Nephron (organoid): ENCODE results near the gene OR10A6.

Source experiments
- H3K27ac Mint-ChIP-seq, 3 experiments: 2 replicates each; pipeline ENCODE4 v1.8.0; 2020; ENCODE audit warnings: mixed read lengths in 3 of 3, mild to moderate bottlenecking in 2 of 3, moderate library complexity in 1 of 3
- H3K27me3 Mint-ChIP-seq: 2 replicates; pipeline ENCODE4 v1.8.0; 2021; ENCODE audit warnings: low read depth, mild to moderate bottlenecking, moderate library complexity, mixed read lengths
- H3K36me3 Mint-ChIP-seq: 2 replicates; pipeline ENCODE4 v1.8.0; 2020; ENCODE audit warnings: low read depth, mixed read lengths
- H3K4me1 Mint-ChIP-seq: 2 replicates; pipeline ENCODE4 v1.8.0; 2020; ENCODE audit warnings: mixed read lengths
- H3K4me3 Mint-ChIP-seq, 3 experiments: 2 replicates each; pipeline ENCODE4 v1.8.0; 2020; ENCODE audit warnings: mild to moderate bottlenecking in 3 of 3, mixed read lengths in 3 of 3, moderate library complexity in 2 of 3
- H3K9me3 Mint-ChIP-seq: 2 replicates; pipeline ENCODE4 v1.8.0; 2020; ENCODE audit warnings: mixed read lengths
- CTCF ChIP-seq, 3 experiments: fragments of 200-600 bp; sonication (generic); IDR thresholded peaks; one replicate each; pipeline ENCODE4 v1.5.0; 2021; ENCODE audit warnings: antibody characterized with exemption in 3 of 3; ENCODE audit not compliant: unreplicated experiment in 3 of 3

The OR10A6 gene, protein sequence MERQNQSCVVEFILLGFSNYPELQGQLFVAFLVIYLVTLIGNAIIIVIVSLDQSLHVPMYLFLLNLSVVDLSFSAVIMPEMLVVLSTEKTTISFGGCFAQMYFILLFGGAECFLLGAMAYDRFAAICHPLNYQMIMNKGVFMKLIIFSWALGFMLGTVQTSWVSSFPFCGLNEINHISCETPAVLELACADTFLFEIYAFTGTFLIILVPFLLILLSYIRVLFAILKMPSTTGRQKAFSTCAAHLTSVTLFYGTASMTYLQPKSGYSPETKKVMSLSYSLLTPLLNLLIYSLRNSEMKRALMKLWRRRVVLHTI

GRCh38 chr11:7931168-7931567 is at the start of gene OR10A6:
Gene OR10A6, minus strand, starts transcription at chr11:7931268. Its CDS starts 2,606 bp downstream, at chr11:7928662.
- no peak within 1 kb of the TSS for H3K27ac Mint-ChIP-seq
- no peaks in the 10 kb centered on the region for H3K4me1 Mint-ChIP-seq
- no peak for TF ChIP-seq CTCF (IDR thresholded peaks at IDR 0.05; ENCODE audit: unreplicated experiment in 3 of 3)
- no peaks in the 10 kb centered on the region for H3K9me3 Mint-ChIP-seq
- H3K27me3 Mint-ChIP-seq = peaks cover 3% of the 10 kb centered on the region
- no peak within 1 kb of the TSS for H3K4me3 Mint-ChIP-seq
- no peaks in the 10 kb centered on the region for H3K36me3 Mint-ChIP-seq

DNA sequence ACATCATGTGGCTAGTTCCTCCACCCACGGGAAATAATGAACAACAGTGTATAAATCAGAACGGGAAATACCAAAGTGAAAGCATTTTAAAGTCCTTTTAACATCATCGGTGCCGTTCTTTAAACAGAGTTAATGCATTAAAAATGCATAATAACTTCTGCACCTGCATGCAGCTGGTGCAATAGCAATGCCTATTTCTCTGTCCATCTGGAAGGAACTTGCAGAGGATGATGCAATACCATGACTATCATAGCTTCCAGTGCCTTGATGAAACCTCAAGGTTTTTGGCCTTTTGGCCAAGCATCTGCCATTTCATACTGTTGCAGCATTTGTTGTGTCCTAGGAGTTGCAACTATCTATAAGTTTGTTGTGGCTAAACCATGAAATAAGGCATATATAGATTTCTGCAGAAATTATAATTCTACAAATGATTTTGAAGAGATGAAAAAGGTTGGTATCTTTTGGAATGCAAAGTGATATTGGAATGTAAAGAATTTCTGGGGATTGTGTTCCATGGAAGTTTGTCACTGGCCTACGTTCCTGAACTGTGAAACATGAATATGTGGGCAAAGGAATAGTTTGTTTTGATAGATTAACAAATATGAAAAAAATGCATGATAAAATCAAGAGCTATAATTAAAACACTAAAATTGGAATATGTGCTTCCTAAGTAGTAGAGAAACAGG is 46.3 kb upstream of the OR10A6 start:
- no peaks in the 10 kb centered on the region for H3K9me3 Mint-ChIP-seq
- H3K27ac Mint-ChIP-seq = no peak overlapping the region
- H3K36me3 Mint-ChIP-seq = no peaks in the 10 kb centered on the region
- TF ChIP-seq CTCF (IDR thresholded peaks at IDR 0.05; ENCODE audit: unreplicated experiment in 3 of 3) = no peak
- H3K27me3 Mint-ChIP-seq = no peaks in the 10 kb centered on the region
- H3K4me3 Mint-ChIP-seq = no peak overlapping the region
- H3K4me1 Mint-ChIP-seq = no peaks in the 10 kb centered on the region

GRCh38 chr11:7974668-7975067 is 43.6 kb upstream of the OR10A6 start:
- Mint-ChIP-seq H3K9me3 (no peaks in the 10 kb centered on the region), H3K27ac (no peak overlapping the region), H3K4me3 (no peak overlapping the region), H3K4me1 (no peaks in the 10 kb centered on the region), H3K27me3 (no peaks in the 10 kb centered on the region), H3K36me3 (no peaks in the 10 kb centered on the region)
- TF ChIP-seq CTCF (IDR thresholded peaks at IDR 0.05; ENCODE audit: unreplicated experiment in 3 of 3) = no peak

DNA sequence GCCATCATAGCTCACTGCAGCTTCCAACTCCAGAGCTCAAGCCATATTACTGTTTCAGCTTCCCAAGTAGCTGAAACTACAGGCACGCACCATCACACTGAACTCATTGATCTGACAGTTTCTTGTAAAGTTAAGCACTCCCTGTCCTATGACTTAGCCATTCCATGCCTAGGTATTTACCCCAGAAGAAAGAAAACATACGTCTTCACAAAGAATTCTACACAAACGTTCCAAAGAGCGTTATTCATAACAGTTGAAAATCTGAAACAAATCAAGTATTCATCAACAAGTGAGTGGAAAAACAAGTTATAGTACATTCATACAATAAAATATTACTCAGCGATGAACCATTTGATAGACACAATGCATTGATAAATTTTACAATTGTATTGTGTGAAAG is 41.9 kb upstream of the OR10A6 start:
- Mint-ChIP-seq H3K4me1 (no peaks in the 10 kb centered on the region), H3K9me3 (no peaks in the 10 kb centered on the region), H3K27ac (no peak overlapping the region), H3K36me3 (no peaks in the 10 kb centered on the region), H3K4me3 (no peak overlapping the region), H3K27me3 (no peaks in the 10 kb centered on the region)
- no peak for TF ChIP-seq CTCF (IDR thresholded peaks at IDR 0.05; ENCODE audit: unreplicated experiment in 3 of 3)

DNA sequence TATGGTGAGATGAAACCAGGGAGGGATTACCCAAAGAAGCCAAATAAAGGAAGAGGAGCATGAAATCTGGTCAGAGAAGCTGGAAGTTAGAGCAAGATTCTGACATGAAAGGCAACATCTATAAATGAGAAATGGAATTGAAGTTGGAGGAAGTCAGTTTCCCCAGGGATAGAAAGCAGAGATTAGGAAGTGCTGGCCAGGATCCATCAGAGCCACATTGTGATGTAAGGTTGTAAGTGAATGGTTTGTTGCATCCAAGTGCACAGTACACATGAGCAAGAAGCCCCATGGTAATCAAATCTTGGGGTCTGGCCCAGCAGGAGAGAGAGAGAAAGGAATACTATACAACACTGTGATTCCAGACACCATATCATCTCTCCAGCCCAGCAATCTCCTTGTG is 40.8 kb upstream of the OR10A6 start:
- no peak for TF ChIP-seq CTCF (IDR thresholded peaks at IDR 0.05; ENCODE audit: unreplicated experiment in 3 of 3)
- H3K27ac Mint-ChIP-seq = no peak overlapping the region
- no peak overlapping the region for H3K4me3 Mint-ChIP-seq
- no peaks in the 10 kb centered on the region for H3K36me3 Mint-ChIP-seq
- no peaks in the 10 kb centered on the region for H3K9me3 Mint-ChIP-seq
- H3K27me3 Mint-ChIP-seq = no peaks in the 10 kb centered on the region
- H3K4me1 Mint-ChIP-seq = no peaks in the 10 kb centered on the region
